ENCODE measurements around the gene ARHGAP15.

DNA sequence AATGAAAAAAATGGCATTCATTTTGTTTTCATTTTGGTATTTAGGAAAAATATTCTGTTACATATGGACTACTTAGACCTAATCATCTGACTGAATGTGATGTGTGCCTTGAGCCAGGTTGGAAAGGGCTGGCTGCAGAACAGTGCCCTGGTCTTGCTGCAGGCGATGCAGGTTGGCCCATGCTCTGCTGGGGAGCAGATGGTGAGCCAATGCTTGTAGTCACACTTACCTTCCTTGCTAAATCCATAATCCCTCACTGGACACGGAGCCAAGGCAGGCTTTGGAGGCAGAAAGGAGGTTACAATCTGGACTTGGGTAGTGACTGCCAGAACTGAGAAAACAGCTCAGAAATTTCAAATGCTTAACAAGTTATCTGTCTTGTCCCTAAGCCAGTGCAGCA lies 228.7 kb downstream of the ARHGAP15 start:
- TF ChIP-seq, protein P1, sequence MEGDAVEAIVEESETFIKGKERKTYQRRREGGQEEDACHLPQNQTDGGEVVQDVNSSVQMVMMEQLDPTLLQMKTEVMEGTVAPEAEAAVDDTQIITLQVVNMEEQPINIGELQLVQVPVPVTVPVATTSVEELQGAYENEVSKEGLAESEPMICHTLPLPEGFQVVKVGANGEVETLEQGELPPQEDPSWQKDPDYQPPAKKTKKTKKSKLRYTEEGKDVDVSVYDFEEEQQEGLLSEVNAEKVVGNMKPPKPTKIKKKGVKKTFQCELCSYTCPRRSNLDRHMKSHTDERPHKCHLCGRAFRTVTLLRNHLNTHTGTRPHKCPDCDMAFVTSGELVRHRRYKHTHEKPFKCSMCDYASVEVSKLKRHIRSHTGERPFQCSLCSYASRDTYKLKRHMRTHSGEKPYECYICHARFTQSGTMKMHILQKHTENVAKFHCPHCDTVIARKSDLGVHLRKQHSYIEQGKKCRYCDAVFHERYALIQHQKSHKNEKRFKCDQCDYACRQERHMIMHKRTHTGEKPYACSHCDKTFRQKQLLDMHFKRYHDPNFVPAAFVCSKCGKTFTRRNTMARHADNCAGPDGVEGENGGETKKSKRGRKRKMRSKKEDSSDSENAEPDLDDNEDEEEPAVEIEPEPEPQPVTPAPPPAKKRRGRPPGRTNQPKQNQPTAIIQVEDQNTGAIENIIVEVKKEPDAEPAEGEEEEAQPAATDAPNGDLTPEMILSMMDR (IDR thresholded peaks at IDR 0.05; ENCODE audit: insufficient read depth, low read depth, low read length) = no peak
- TF ChIP-seq EZH2 (IDR thresholded peaks at IDR 0.05; ENCODE audit: insufficient read depth, low read length) = no peak
